HEK293 (cell line): ENCODE measurements around the gene ZNF175.

Source experiments
- CTCF ChIA-PET: fragments of 350-600 bp; formaldehyde crosslinking; extraction: SDS; loops from one replicate; lab custom pipeline; 2021; ENCODE audit warnings: antibody characterized with exemption; lab: Yijun Ruan, JAX
- POLR2A ChIA-PET: fragments of 300-600 bp; formaldehyde crosslinking; extraction: SDS; loops from one replicate; lab custom pipeline; 2020; ENCODE audit warnings: antibody characterized with exemption, inconsistent platforms; lab: Yijun Ruan, JAX
- H3K27ac ChIP-seq: fragments of 200-500 bp; sonication (Bioruptor generic); 2 replicates; pipeline ENCODE4 v1.5.1; 2014; ENCODE audit warnings: low read depth, low read length, control low read depth, inconsistent platforms; ENCODE audit errors: extremely low read depth
- H3K36me3 ChIP-seq, 2 experiments: fragments of 200-500 bp in 1 of 2; sonication (Bioruptor generic) in 1 of 2; 1 replicate in 1 of 2; 2 replicates in 1 of 2; pipeline ENCODE4 v1.5.1; 2014 to 2017; ENCODE audit warnings: inconsistent platforms in 2 of 2, low read length in 2 of 2; ENCODE audit not compliant: control insufficient read depth in 2 of 2, insufficient read depth in 1 of 2
- H3K4me1 ChIP-seq: fragments of 200-500 bp; sonication (Bioruptor generic); 2 replicates; pipeline ENCODE4 v1.5.1; 2014; ENCODE audit warnings: mild to moderate bottlenecking, low read length, inconsistent platforms; ENCODE audit not compliant: control insufficient read depth, insufficient read depth
- H3K4me3 ChIP-seq: 2 replicates; pipeline ENCODE4 v1.5.1; 2011; ENCODE audit warnings: low read depth, mild to moderate bottlenecking, control low read depth, low read length, moderate library complexity
- H3K9me3 ChIP-seq: fragments of 200-500 bp; sonication (Bioruptor generic); 2 replicates; pipeline ENCODE4 v1.5.1; 2014; ENCODE audit warnings: low read depth, low read length, inconsistent platforms; ENCODE audit not compliant: control insufficient read depth, insufficient read depth
- GLIS1 ChIP-seq: fragments of 450-650 bp; formaldehyde crosslinking; IDR thresholded peaks from 2 replicates; pipeline ENCODE4 v1.5.1; 2016; ENCODE audit warnings: missing biosample characterization, missing genetic modification characterization
- INSM2 ChIP-seq: fragments of 450-650 bp; formaldehyde crosslinking; IDR thresholded peaks from 2 replicates; pipeline ENCODE4 v1.5.1; 2016; ENCODE audit warnings: missing biosample characterization, missing genetic modification characterization
- KLF1 ChIP-seq: fragments of 450-650 bp; formaldehyde crosslinking; IDR thresholded peaks from 2 replicates; pipeline ENCODE4 v1.5.1; 2016; ENCODE audit warnings: missing biosample characterization, missing genetic modification characterization
- SCRT2 ChIP-seq: fragments of 450-650 bp; formaldehyde crosslinking; IDR thresholded peaks from 2 replicates; pipeline ENCODE4 v1.5.1; 2016; ENCODE audit warnings: missing biosample characterization, missing genetic modification characterization
- ZBTB17 ChIP-seq: fragments of 450-650 bp; formaldehyde crosslinking; IDR thresholded peaks from 2 replicates; pipeline ENCODE4 v1.5.1; 2016; ENCODE audit warnings: missing biosample characterization, missing genetic modification characterization
- ZEB2 ChIP-seq: fragments of 450-650 bp; formaldehyde crosslinking; IDR thresholded peaks from 2 replicates; pipeline ENCODE4 v1.5.1; 2016; ENCODE audit warnings: missing biosample characterization, missing genetic modification characterization
- ZNF138 ChIP-seq: fragments of 450-650 bp; formaldehyde crosslinking; IDR thresholded peaks from 2 replicates; pipeline ENCODE4 v1.5.1; 2016; ENCODE audit warnings: missing biosample characterization, missing genetic modification characterization, borderline replicate concordance
- ZNF248 ChIP-seq: fragments of 450-650 bp; formaldehyde crosslinking; IDR thresholded peaks from 2 replicates; pipeline ENCODE4 v1.5.1; 2017; ENCODE audit warnings: missing biosample characterization, missing genetic modification characterization
- ZNF473 ChIP-seq: fragments of 450-650 bp; formaldehyde crosslinking; IDR thresholded peaks from 2 replicates; pipeline ENCODE4 v1.5.1; 2017; ENCODE audit warnings: missing biosample characterization, missing genetic modification characterization
- ZNF501 ChIP-seq: fragments of 450-650 bp; formaldehyde crosslinking; IDR thresholded peaks from 2 replicates; pipeline ENCODE4 v1.5.1; 2016; ENCODE audit warnings: missing biosample characterization, missing genetic modification characterization
- ZNF548 ChIP-seq: fragments of 450-650 bp; formaldehyde crosslinking; IDR thresholded peaks from 2 replicates; pipeline ENCODE4 v1.5.1; 2016; ENCODE audit warnings: missing biosample characterization, missing genetic modification characterization
- ZNF610 ChIP-seq: fragments of 450-650 bp; formaldehyde crosslinking; IDR thresholded peaks from 2 replicates; pipeline ENCODE4 v1.5.1; 2016; ENCODE audit warnings: missing biosample characterization, missing genetic modification characterization, borderline replicate concordance
- ZNF629 ChIP-seq: fragments of 450-650 bp; formaldehyde crosslinking; IDR thresholded peaks from 2 replicates; pipeline ENCODE4 v1.5.1; 2017; ENCODE audit warnings: missing biosample characterization, missing genetic modification characterization
- ZNF654 ChIP-seq: fragments of 450-650 bp; formaldehyde crosslinking; IDR thresholded peaks from 2 replicates; pipeline ENCODE4 v1.5.1; 2016; ENCODE audit warnings: low read depth, missing biosample characterization, missing genetic modification characterization
- ZNF670 ChIP-seq: fragments of 450-650 bp; formaldehyde crosslinking; IDR thresholded peaks from 2 replicates; pipeline ENCODE4 v1.5.1; 2016; ENCODE audit warnings: missing biosample characterization, missing genetic modification characterization, low read depth
- ZNF707 ChIP-seq: fragments of 450-650 bp; formaldehyde crosslinking; IDR thresholded peaks from 2 replicates; pipeline ENCODE4 v1.5.1; 2016; ENCODE audit warnings: missing biosample characterization, missing genetic modification characterization
- ZNF777 ChIP-seq: fragments of 450-650 bp; formaldehyde crosslinking; IDR thresholded peaks from 2 replicates; pipeline ENCODE4 v1.5.1; 2017; ENCODE audit warnings: missing biosample characterization, missing genetic modification characterization, borderline replicate concordance
- ZSCAN16 ChIP-seq: fragments of 450-650 bp; formaldehyde crosslinking; IDR thresholded peaks from 2 replicates; pipeline ENCODE4 v1.5.1; 2016; ENCODE audit warnings: missing biosample characterization, missing genetic modification characterization
- TF ChIP-seq, protein P1 (sequence below): fragments of 450-650 bp; formaldehyde crosslinking; IDR thresholded peaks from 2 replicates; pipeline ENCODE4 v1.5.1; 2016; ENCODE audit warnings: missing biosample characterization, missing genetic modification characterization
- TF ChIP-seq, protein P2 (sequence below): fragments of 450-650 bp; formaldehyde crosslinking; IDR thresholded peaks from 2 replicates; pipeline ENCODE4; 2016; ENCODE audit warnings: missing biosample characterization, missing genetic modification characterization
- TF ChIP-seq, protein P3 (sequence below): fragments of 450-650 bp; formaldehyde crosslinking; IDR thresholded peaks from 2 replicates; pipeline ENCODE4 v1.5.1; 2017; ENCODE audit warnings: missing biosample characterization, missing genetic modification characterization
- TF ChIP-seq, protein P4 (sequence below): fragments of 450-650 bp; formaldehyde crosslinking; IDR thresholded peaks from 2 replicates; pipeline ENCODE4 v1.5.1; 2016; ENCODE audit warnings: missing biosample characterization, missing genetic modification characterization

Gene ZNF175

DNA sequence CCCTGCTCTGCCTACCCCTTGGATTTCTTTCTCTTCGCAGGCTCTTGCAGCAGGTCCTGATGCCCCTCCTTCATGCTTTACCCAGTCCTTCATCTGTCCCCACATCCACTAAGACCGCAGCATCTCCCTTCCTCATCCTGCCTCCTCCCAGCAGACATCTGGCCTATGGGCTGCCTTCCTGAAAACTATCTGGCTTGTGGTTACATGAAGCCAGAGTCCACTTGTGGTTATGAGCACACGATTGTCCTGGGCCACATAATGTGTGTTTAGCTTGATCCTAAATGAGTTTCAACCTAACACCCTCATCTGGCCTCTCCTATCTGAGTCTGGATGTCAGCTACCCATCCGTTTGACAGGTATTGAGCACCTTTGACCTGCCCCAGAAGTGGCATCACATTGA is 5.5 kb upstream of the ZNF175 start:
- no peak for TF ChIP-seq ZNF138 (tag by site-specific recombination)
- TF ChIP-seq ZNF610 (tag by site-specific recombination): no peak
- TF ChIP-seq ZEB2 (tag by site-specific recombination): no peak
- TF ChIP-seq, protein P1, sequence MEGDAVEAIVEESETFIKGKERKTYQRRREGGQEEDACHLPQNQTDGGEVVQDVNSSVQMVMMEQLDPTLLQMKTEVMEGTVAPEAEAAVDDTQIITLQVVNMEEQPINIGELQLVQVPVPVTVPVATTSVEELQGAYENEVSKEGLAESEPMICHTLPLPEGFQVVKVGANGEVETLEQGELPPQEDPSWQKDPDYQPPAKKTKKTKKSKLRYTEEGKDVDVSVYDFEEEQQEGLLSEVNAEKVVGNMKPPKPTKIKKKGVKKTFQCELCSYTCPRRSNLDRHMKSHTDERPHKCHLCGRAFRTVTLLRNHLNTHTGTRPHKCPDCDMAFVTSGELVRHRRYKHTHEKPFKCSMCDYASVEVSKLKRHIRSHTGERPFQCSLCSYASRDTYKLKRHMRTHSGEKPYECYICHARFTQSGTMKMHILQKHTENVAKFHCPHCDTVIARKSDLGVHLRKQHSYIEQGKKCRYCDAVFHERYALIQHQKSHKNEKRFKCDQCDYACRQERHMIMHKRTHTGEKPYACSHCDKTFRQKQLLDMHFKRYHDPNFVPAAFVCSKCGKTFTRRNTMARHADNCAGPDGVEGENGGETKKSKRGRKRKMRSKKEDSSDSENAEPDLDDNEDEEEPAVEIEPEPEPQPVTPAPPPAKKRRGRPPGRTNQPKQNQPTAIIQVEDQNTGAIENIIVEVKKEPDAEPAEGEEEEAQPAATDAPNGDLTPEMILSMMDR (tag by site-specific recombination): no peak
- TF ChIP-seq, protein P2, sequence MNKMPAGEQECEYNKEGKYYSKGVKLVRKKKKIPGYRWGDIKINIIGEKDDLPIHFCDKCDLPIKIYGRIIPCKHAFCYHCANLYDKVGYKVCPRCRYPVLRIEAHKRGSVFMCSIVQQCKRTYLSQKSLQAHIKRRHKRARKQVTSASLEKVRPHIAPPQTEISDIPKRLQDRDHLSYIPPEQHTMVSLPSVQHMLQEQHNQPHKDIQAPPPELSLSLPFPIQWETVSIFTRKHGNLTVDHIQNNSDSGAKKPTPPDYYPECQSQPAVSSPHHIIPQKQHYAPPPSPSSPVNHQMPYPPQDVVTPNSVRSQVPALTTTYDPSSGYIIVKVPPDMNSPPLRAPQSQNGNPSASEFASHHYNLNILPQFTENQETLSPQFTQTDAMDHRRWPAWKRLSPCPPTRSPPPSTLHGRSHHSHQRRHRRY (tag by site-specific recombination): no peak
- TF ChIP-seq ZSCAN16: no peak
- no peak overlapping the region for H3K27ac ChIP-seq
- H3K4me3 ChIP-seq: no peak overlapping the region
- CTCF ChIA-PET: interaction anchor here (0.6 to 0.7 kb wide), 2 partner anchors 50 to 84 kb away, joined by 3 to 7 read pairs; no protein-coding TSS in a partner anchor
- H3K36me3 ChIP-seq: no peaks in the 10 kb centered on the region
- POLR2A ChIA-PET: no interaction called here
- no peaks in the 10 kb centered on the region for H3K4me1 ChIP-seq
- no peaks in the 10 kb centered on the region for H3K9me3 ChIP-seq

DNA sequence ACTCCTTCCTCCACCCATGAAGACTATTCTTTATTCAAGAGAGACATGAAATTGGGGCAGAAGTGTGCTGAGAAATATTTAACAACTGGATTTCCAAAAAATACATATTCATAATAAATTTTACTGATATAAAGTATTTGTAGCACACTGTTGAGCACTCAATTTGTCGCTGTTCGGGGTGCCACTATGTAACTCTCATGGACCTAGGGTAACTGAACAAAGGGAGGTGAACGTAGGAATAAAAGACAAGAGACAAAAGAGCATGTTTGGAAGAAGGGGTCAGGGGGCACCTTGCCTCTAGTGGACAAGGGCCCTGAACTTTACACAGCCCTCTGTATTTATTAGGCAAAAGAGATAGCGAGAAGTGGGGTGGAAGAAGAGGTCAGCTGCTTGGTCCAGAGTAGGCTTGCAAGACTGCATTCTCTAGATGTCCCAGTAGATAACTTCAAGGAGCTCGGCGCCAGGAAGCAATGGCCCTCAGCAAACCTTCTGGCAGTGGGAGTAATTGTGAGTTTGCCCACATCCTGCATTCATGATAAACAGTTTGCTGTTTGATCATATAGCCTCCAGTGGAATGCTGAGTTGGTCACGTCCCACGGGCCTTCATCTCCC is 4.5 kb upstream of the ZNF175 start:
- Histone ChIP-seq H3K4me3 (no peak overlapping the region), H3K27ac (no peak overlapping the region), H3K36me3 (no peaks in the 10 kb centered on the region), H3K9me3 (no peaks in the 10 kb centered on the region), H3K4me1 (no peaks in the 10 kb centered on the region)
- CTCF ChIA-PET: no interaction called here
- POLR2A ChIA-PET: no interaction called here
- TF ChIP-seq ZNF670 (tag by site-specific recombination) (no peak), ZNF654 (no peak), ZNF707 (tag by site-specific recombination) (no peak), ZNF629 (tag by site-specific recombination) (no peak), ZNF548 (tag by site-specific recombination) (no peak), GLIS1 (no peak), ZNF501 (tag by site-specific recombination) (no peak), KLF1 (tag by site-specific recombination) (no peak), INSM2 (no peak), ZNF473 (tag by site-specific recombination) (no peak), ZNF248 (tag by site-specific recombination) (no peak), ZNF777 (no peak), SCRT2 (tag by site-specific recombination) (no peak), ZBTB17 (no peak)
- TF ChIP-seq, protein P3, sequence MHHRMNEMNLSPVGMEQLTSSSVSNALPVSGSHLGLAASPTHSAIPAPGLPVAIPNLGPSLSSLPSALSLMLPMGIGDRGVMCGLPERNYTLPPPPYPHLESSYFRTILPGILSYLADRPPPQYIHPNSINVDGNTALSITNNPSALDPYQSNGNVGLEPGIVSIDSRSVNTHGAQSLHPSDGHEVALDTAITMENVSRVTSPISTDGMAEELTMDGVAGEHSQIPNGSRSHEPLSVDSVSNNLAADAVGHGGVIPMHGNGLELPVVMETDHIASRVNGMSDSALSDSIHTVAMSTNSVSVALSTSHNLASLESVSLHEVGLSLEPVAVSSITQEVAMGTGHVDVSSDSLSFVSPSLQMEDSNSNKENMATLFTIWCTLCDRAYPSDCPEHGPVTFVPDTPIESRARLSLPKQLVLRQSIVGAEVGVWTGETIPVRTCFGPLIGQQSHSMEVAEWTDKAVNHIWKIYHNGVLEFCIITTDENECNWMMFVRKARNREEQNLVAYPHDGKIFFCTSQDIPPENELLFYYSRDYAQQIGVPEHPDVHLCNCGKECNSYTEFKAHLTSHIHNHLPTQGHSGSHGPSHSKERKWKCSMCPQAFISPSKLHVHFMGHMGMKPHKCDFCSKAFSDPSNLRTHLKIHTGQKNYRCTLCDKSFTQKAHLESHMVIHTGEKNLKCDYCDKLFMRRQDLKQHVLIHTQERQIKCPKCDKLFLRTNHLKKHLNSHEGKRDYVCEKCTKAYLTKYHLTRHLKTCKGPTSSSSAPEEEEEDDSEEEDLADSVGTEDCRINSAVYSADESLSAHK: no peak
- TF ChIP-seq, protein P1 (tag by site-specific recombination): no peak
- TF ChIP-seq, protein P4, sequence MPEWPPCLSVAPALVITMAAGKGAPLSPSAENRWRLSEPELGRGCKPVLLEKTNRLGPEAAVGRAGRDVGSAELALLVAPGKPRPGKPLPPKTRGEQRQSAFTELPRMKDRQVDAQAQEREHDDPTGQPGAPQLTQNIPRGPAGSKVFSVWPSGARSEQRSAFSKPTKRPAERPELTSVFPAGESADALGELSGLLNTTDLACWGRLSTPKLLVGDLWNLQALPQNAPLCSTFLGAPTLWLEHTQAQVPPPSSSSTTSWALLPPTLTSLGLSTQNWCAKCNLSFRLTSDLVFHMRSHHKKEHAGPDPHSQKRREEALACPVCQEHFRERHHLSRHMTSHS (tag by site-specific recombination): no peak
